ENCODE measurements around the gene KCNK2. TPM values are rescaled to one million over a fixed set of nuclear protein-coding genes. Genes with fewer than 3 reads are reported as not detected.

The KCNK2 gene
- total and polyA plus RNA-seq, 8 donors, result 0.10 to 0.26 (median 0.15) TPM; not detected in 2

DNA sequence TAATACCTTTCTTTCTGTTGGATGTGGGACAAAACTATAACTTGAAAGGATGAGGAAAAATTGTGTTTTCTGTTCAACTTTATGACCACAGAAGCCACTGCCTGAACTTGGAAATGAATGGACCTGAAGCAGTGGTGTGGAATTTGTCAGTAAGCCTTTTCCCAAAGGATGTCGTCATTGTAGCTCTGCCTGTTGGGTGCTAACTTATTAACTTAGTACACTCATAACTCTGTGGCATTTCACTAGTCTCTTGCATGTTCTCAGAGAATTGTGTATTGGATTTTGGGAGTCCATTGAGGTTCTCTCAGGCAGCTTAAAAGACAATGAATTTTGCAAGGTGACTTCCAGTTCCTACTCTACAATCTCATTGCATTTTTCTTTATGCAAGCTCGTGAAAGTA lies 49.6 kb downstream of the KCNK2 start:
- ATAC-seq, result no peak
- no peak overlapping the region for H3K27ac ChIP-seq

GRCh38 chr1:215133532-215133931 lies 51.0 kb downstream of the KCNK2 start:
- Histone ChIP-seq H3K27me3 (no peaks in the 10 kb centered on the region), H3K9me3 (no peaks in the 10 kb centered on the region), H3K4me1 (no peaks in the 10 kb centered on the region), H3K27ac (no peak overlapping the region), H3K4me3 (no peak overlapping the region), H3K36me3 (no peaks in the 10 kb centered on the region)
- intact Hi-C loops (cut with DNase I), result no loop called here
- TF ChIP-seq, protein P1, sequence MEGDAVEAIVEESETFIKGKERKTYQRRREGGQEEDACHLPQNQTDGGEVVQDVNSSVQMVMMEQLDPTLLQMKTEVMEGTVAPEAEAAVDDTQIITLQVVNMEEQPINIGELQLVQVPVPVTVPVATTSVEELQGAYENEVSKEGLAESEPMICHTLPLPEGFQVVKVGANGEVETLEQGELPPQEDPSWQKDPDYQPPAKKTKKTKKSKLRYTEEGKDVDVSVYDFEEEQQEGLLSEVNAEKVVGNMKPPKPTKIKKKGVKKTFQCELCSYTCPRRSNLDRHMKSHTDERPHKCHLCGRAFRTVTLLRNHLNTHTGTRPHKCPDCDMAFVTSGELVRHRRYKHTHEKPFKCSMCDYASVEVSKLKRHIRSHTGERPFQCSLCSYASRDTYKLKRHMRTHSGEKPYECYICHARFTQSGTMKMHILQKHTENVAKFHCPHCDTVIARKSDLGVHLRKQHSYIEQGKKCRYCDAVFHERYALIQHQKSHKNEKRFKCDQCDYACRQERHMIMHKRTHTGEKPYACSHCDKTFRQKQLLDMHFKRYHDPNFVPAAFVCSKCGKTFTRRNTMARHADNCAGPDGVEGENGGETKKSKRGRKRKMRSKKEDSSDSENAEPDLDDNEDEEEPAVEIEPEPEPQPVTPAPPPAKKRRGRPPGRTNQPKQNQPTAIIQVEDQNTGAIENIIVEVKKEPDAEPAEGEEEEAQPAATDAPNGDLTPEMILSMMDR (IDR thresholded peaks at IDR 0.05), result no peak
- no peak for DNase-seq
- ATAC-seq, result no peak

More for the DNA sequence above, 49.6 kb downstream of the KCNK2 start:
- no peak overlapping the region for H3K4me3 ChIP-seq
- DNase-seq, result no peak
- intact Hi-C loops (cut with DNase I), result no loop called here
- no peaks in the 10 kb centered on the region for H3K4me1 ChIP-seq
- no peaks in the 10 kb centered on the region for H3K9me3 ChIP-seq
- H3K27me3 ChIP-seq, result no peaks in the 10 kb centered on the region
- TF ChIP-seq, protein P1 (IDR thresholded peaks at IDR 0.05), result no peak
- no peaks in the 10 kb centered on the region for H3K36me3 ChIP-seq

- TF ChIP-seq, protein P1 (IDR thresholded peaks at IDR 0.05), result no peak
- ATAC-seq (no peak), DNase-seq (no peak)
- no peaks in the 10 kb centered on the region for H3K27me3 ChIP-seq
- H3K9me3 ChIP-seq, result peaks cover 0 to 10% of the 10 kb centered on the region in 2 donors
- intact Hi-C loops (cut with DNase I), result no loop called here
- H3K4me3 ChIP-seq, result no peak overlapping the region
- H3K27ac ChIP-seq, result no peak overlapping the region
- H3K4me1 ChIP-seq, result no peaks in the 10 kb centered on the region
- no peaks in the 10 kb centered on the region for H3K36me3 ChIP-seq
Observed at GRCh38 chr1:215137985-215138384, 55.4 kb downstream of the KCNK2 start.

- Histone ChIP-seq H3K9me3 (peaks cover 0 to 10% of the 10 kb centered on the region in 2 donors), H3K4me1 (no peaks in the 10 kb centered on the region), H3K4me3 (no peak overlapping the region), H3K27ac (no peak overlapping the region), H3K36me3 (no peaks in the 10 kb centered on the region), H3K27me3 (no peaks in the 10 kb centered on the region)
- intact Hi-C loops (cut with DNase I), result no loop called here
- TF ChIP-seq, protein P1 (IDR thresholded peaks at IDR 0.05), result no peak
- DNase-seq (no peak), ATAC-seq (no peak)
Observed at GRCh38 chr1:215140135-215140534, 57.6 kb downstream of the KCNK2 start.

GRCh38 chr1:215141460-215141859 lies 58.9 kb downstream of the KCNK2 start:
- intact Hi-C loops (cut with DNase I), result no loop called here
- TF ChIP-seq, protein P1 (IDR thresholded peaks at IDR 0.05), result no peak
- peaks cover 0 to 10% of the 10 kb centered on the region in 2 donors for H3K9me3 ChIP-seq
- ATAC-seq, result no peak
- H3K4me3 ChIP-seq, result no peak overlapping the region
- DNase-seq, result no peak
- no peaks in the 10 kb centered on the region for H3K36me3 ChIP-seq
- no peaks in the 10 kb centered on the region for H3K4me1 ChIP-seq
- no peak overlapping the region for H3K27ac ChIP-seq
- H3K27me3 ChIP-seq, result no peaks in the 10 kb centered on the region

All from left lung (tissue), 10 donors.